Kasumi-1 (cell line): ENCODE results near the gene CPHXL.

Source experiments
- DNase-seq, 2 experiments: peaks; one replicate each; lab custom pipeline; 2025; lab: John Stamatoyannopoulos, UW

The CPHXL gene

DNA sequence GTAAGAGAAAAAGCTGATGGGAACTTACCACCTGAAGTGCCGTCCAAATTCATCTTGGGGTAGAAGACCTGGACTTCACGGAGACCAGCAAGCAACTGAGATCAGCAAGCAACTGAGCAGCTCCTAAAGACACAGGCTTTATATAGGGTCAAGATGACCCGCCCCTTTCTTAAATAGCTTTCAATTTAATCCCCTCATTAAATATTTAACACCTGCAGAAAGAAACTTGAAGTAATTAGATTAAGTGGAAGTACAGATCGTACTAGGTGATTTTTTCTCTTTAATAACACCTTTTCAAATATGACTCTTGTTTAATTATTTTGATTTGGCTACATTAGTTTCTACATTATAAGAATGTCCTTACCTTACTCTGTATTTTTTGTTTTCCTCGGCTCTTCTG, at the start of gene CPHXL:
Gene CPHXL, minus strand, starts transcription at position 101 of the 400 bp plus-strand sequence. Its CDS starts 48 bp downstream, at position 53.
- no peak for DNase-seq

DNA sequence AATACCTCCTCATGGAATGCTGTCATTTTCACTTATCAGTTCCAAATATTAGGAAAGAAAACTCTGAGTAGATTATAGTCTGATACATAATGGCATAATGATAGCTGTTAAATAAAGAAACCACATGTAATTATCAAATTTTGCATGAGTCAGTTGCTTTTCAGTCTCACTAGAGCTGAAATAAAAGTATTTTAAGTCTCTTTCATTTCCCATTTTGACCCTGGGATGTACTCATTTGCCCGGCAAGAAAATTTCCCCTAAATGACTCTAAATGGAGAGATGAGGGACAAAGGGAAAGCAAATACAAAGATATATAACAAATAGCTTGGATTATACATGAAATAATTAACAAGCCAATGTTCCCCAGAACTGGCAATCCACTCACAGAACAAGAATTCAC, 47.9 kb upstream of the CPHXL start:
- DNase-seq: no peak

DNA sequence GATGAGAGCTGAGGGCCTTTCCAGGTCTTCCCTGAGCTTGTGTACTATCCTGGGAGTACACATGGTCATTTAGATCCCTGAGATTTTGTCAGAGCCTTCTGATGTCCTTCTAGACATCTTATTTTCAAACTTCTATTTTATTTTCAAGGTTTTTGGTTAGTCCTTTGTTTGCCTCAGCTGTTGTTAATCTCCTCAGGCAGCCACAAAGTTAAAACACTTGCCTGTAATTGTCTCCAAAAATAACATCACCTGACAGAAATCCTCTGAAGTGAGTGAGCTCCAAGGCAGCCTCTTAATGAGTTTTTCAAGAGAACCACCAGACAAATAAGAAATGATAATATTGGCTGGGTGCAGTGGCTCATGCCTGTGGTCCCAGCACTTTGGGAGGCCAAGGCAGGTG, 43.8 kb upstream of the CPHXL start:
- no peak for DNase-seq

DNA sequence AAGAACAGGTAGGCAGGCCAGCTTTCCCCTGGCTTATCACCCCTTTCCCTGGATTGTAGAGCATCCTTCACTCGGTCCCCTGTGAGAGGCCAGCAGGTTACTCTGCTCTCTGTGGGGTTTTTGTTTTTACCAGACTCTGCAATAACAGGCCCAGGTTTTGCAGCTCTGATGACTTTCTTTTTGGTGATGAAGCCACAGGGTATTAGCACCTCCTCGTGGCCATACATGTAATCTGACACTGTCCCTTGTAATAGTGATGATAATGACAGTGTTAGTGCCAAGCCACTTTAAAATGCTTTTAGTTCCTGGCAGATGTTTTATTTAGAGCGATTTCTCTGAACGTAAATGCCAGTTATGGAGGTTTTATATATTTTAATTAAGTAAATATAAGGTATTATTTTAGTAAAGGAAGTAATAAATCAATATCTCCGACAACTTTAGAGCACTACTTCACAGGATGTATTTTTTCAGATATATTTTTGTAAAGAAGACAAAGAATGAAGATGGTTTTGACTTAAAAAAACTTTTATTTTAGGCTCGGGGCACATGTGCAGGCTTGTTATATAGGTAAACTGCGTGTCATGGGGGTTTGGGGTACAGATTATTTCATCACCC, 38.0 kb upstream of the CPHXL start:
- DNase-seq: peak; percentile 75 to 87

DNA sequence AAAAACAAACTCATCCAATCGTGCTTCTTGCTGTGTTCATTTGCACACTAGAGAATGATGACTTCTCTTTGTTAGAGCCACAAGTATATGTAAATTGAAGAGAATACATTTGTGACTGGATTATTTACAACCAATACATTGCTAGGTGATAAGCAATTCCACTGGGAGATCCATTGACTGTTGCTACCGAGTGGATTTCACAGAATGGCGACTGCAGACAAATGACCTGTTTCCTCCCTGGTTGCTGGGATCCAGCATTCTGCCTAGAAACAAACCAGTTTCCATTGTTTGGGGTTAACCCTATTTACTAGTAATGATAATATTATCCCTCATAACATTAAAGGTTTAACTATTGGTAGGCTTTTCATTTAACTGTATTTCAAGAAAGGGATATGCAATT, 36.9 kb upstream of the CPHXL start:
- DNase-seq: no peak

DNA sequence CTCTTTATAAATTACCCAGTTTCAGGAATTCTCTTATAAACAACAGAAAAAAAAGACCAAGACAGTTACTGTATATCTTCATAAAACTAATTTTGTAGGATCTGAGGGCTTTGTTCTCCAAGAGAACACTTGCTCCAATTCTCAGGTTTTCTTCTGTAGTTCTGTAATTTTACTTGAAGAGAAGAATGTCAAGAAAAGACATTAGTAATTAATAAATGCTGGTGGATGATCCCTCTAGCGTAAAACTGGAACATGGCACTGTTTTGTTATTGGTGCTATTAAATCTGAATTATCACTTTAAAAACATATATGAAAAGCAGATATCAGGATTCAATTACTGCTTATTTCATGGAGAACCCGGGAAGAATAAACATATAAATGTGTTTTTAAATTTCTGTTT, 36.5 kb upstream of the CPHXL start:
- no peak for DNase-seq

DNA sequence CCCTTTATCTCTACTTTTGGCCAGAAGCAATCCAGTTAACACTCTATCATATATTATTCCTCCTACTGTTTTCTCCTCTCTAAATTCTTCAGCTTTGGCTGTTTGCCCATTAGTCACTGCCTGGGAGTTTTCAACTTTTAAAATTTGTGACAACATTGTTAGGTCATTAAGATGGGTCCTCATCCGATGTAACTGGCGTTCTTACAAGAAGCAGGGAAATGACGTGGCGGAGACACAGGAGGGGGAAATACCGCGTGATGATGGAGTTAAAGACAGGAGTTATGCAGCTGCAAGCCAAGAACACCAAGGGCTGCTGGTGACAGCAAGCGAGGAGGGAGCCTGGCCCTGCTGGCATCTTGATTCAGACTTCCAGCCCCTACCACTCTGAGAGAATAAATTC, 34.8 kb upstream of the CPHXL start:
- no peak for DNase-seq

DNA sequence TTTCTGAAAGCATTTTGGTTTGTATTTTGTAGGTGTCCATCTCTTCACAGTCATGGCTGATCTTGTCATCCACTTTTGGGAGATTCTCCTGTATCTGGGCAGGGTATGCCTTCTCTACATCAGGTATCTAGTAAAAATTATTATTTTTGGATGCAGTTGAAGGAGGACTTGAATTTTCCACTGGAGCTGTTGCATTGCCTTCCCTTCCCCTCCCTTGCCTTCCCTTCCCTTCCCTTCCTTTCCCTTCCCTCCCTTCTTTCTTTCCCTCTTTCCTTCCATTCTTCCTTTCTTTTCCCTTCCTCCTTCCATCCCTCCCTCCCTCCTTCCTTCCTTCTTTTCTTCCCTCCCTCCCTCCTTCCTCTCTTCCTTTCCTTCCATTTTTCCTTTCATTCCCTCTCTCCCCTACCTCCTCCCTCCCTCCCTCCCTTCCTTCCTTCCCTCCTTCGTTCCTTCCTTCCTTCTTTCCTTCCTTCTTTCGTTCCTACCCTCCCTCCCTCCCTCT, 33.8 kb upstream of the CPHXL start:
- no peak for DNase-seq

DNA sequence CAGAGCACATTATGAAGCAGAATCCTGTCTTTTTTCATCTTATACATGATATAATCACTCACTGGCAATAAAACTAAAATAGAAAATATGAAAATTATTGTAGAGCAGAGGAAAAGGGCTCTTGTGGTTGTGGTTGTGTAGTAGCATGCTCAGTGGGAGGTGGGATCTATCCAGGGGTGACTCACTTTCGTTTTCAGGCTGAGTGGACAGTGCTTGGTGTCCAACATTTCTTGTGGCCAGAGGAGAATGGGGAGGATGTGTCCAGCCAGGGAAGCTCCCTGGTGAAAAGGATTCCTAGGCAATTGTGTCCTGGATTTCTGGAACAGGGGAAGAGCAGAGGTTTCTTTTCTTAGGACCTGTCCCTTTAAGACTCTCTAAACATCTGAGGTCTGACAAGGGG, 31.9 kb upstream of the CPHXL start:
- DNase-seq: no peak

DNA sequence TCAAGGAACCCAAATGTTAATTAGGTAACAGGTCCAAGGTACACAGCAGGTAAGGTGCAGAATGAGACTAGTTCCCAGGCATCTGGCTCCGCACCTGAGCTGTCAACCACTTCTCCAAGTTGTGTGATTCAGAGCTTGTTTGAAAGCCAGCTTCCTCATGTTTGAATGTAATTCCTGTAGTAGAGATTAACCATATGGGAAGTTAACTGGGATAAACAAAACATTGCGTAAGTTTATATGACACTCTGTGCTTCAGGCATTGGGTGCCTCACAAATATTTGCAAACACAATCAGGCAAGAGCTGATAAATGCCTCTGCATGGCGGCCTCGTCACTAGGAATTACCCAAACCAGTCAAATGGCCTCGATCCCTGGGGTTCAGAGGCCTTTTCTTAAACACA, 27.9 kb upstream of the CPHXL start:
- DNase-seq: no peak

DNA sequence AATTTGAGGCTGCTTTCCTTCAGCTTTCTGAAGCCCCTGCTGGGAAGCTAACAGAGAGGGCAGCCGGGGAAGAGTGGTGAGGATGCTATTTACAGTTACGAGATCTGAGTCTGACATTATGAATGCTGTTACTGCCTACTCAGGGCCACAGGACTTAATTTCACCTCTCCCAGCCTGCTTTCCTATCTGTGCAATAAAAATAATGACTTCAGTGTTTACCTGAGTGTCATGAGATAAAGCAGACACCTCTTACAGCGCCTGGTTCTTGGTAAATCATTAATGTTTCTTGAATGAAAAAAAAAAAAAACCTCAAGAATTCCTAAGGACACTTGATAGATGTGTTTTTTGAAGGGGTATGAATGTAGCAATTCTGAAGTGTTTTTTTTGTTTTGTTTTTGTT, 24.2 kb upstream of the CPHXL start:
- no peak for DNase-seq

DNA sequence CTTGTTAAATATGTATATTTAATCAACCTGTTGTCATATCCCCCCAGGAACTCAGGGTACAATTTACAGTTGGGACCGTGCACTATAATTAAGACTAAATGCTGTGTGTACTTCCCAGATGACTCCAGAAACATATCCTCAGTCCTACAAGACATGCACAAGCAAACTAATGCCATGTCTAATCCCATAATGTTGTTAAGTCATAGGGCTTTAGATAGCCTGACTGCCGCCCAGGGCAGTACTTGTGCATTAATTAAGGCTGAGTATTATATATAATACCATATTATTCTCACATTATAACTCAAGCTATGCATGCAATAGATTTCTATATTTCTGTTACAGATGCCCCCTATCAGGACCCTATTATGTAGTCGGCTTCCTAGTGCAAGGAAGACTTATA, 20.1 kb upstream of the CPHXL start:
- DNase-seq: no peak

DNA sequence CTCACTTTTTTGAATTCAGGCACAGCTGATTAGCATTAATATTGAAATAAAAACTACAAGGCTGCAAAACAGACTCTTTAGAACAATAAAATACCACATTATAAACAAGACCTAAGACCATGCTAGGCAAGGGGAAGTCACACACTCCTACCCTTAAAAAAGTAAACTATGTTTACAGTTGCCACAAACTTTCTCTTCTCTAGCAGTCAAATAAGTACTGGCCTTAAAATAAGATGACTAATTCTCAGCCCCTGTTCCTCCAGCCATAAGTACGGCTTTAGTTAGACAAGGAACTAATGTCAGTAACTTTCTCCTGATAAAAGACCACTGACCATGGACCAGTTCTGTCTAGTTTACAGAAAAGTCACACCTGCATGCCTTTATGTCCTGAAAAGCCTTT, 19.5 kb upstream of the CPHXL start:
- no peak for DNase-seq

DNA sequence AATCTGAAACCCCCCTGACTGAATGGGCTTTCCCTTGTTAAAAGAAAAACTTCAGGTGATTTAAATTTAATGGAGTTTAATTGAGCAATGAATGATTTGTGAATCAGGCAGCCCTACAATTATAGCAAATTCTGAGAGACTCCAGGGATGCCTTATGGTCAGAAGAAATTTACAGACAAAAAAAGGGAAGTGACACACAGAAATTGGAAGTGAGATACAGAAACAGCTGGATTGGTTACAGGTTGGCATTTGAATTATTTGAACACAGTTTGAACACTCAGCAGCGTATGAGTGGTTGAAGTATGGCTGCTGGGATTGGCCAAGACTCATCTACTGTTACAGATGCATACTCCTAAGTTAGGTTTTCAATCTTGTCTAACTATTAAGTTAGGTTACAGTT, 19.0 kb upstream of the CPHXL start:
- peak; percentile 6 to 23 for DNase-seq

DNA sequence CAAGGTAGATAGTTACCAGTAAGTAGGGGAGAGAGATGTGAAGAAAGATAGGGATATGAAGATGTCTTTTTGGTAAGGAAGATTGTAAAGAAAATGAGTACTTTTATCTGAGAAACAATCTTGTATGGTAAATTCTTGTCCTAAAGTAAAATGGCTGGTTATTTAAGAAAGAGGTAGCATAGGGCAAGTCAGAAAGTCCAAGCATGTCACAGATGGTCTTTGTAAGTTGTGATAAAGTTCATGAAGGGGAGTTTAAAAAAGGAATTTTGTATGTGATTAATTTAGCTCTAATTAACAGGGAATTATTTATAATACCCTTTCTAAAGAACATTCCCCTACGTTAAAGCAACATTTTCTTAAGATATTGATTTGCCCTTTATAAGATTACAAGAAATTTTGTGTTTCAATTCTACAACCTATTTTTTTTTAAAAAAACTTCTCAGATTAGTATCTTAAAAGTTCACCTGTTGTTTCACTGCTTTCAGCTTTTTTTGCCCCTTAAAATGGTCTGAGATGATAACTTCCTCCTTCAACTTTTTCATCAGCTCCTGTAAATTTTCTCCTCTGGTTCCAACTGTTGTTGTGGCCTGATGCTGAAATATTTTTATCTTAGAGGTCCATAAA, 16.2 kb upstream of the CPHXL start:
- DNase-seq: no peak

DNA sequence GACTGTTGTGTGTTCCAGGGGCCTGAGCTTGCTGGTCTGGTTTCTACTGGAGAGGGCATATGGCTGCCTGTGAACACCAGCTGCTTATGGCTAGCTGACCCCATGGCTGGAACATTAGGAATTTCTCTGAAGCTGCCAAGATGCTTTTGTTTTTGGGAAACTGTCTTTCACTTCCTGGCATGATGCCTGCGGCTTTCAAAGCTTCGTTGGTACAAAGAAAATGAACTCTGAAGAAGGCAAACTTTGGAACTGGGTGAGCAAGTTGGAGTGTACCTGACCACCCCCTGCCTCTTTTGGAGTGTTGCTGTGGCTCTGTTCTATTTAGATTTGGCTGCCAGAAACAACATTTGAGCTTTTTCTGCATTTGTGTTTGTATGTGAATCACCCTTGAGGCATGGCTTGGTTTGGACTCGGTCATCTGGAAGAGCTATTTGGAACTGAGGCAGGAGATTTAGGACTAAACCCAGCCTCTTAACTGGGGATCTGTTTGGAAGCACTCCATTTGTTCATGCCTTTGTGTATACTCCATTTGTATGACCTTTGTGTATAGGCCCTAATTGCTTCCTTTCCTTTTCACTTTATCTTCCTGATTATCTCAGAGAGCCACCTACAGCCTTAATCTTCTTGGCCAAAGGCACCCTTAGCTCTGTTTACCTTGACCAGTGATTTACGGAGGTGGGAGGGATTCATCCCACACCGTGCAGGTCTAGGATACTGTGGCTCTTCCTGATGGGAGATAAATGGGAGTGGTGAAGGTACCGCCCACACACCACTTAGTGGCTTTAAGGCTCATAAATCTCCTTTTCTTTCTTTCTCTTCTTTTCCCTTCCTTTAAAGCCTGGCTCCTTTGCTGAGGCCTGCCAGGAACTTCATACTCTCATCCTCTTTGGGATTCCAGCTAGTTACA, 7.3 kb upstream of the CPHXL start:
- DNase-seq: no peak

DNA sequence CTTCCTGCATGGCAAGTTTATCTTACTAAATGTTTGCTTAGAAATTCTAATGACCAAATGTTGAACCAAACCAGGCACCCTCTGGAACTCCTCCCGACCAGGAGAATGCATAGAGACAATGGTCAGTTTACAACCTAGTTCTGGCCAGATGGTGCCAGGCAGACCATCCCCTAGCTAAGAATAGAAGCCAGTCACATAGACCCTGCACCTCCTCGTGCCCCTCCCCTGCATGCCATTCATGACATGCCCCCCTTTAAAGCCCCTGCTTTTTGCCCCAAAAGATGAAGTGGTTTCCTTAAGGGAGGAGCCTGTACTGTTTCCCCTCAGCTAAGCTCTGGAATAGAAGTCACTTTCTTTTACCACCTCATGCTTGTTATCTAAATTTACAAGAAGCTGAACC, 6.6 kb upstream of the CPHXL start:
- no peak for DNase-seq

DNA sequence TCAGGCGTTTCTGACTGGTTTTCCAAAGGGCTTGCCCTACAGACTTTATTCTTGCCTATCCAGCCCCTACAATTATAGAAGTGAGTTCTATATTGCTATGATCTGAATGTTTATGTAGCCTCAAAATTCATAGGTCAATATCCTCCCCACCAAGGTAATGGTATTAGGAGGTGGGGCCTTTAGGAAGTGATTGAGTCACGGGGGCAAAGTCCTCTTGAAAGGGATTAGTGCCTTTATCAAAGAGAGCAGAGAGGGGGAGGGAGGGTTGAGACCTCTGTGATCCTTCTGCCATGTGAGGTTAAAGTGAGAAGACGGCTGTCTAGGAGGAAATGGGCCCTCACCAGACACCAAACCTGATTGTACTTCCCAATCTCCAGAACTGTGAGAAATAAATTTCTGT, 931 bp upstream of the CPHXL start:
- no peak for DNase-seq

DNA sequence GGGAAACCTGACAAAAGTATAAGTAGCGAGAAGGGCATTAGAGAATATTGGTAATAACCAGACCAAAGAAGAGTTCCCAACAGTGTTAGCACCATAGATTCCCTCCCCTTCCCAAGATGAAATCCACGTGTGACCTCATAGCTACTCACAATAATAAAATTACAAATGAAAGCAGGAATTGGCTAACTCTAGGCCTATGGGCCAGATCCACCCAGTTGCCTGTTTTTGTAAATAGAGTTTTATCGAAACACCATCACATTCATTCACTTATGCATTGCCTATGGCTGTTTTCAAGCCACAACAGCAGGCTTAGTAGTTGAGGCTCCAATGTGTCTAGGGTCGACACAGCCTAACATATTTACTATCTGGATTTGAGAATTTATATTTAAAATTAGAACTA, 7.8 kb downstream of the CPHXL start:
- no peak for DNase-seq

DNA sequence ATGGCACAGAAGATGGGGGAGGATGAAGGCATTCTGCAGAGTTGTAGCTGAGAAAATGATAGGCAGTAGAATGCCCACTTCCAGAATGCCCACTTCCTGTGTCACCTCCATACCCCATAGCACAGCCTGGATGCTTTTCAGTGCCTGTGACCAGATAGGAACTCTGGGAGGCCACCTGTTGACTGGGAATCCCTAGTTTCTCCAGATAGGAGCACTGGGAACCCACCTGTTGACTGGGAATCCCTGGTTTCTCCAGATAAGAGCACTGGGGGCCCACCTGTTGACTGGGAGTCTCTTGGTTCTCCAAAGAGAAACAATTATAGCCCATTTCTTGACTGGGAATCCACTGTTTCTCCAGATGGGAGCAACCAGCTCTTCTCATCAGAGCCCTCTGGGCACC, 11.6 kb downstream of the CPHXL start:
- DNase-seq: no peak

DNA sequence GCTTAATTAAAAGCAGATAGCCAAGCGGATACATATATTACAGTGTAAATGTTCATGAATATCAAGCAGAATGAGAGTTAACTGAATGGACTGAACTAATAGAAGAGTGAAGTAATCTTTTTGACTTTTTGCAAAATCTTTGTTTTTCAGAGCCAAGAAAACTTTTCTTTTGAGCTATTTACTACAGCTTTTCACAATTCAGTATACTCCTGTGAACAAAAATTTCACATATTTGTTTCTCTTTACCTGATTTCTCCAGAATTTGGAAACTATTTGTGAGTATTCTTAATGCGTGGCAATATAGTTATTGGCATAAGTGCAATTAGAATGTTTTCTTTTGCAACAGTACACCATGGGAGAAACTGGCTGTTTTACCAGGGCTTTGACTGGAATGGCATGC, 15.9 kb downstream of the CPHXL start:
- DNase-seq: no peak

DNA sequence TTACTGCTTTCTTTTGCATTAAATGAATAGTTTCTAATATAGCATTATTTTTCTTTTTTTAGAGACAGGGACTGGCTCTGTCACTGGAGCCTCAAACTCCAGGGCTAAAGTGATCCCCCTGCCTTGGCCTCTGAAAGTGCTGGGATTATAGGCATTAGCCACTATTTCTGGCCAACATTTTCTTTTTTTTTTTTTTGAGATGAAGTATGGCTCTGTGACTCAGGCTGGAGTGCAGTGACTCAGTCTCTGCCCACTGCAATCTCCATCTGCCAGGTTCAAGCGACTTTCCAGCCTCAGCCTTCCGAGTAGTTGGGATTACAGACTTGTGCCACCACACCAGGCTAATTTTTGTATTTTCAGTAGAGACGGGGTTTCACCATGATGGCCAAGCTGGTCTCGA, 23.0 kb downstream of the CPHXL start:
- DNase-seq: no peak

DNA sequence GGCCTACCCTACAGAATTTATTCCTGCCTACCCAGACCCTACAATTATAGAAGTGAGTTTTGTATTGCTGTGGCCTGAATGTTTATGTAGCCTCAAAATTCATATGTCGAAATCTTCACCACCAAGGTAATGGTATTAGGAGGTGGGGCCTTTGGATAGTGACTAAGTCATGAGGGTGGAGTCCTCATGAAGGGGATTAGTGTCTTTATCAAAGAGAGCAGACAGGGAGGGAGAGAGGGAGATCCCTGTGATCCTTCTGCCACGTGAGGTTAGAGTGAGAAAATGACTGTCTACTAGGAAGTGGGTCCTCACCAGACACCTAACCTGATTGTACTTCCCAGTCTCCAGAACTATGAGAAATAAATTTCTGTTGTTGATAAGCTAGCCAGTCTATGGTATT, 24.0 kb downstream of the CPHXL start:
- no peak for DNase-seq
